Effector CD4-positive, alpha-beta T cell (primary cell): ENCODE data around the gene ZNF22.
A peak's percentile ranks its signal among the peaks of the same experiment; 100 is the strongest.

Experiments
- DNase-seq: peaks from one replicate; pipeline ENCODE4 v3.0.0-alpha.2; 2020

The ZNF22 gene

DNA sequence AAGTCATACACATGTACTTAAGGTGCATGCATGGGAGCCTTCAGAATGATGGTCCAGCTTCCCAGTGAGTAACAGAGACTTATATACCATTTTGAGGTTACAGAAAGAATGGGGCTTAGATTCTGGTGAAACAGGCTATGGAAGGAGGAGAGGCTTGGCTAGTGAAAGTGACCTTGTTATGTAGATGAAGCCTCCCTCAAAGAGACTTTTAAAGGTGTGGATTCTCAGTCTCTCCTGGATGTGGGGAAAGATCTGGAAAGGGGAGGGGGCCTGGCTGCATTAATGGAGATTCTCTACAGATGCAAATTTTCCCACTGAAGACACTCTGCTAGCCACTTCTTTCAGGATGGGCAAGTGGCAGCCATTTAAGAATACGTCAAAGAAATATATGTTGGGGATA, 35.6 kb upstream of the ZNF22 start:
- no peak for DNase-seq

DNA sequence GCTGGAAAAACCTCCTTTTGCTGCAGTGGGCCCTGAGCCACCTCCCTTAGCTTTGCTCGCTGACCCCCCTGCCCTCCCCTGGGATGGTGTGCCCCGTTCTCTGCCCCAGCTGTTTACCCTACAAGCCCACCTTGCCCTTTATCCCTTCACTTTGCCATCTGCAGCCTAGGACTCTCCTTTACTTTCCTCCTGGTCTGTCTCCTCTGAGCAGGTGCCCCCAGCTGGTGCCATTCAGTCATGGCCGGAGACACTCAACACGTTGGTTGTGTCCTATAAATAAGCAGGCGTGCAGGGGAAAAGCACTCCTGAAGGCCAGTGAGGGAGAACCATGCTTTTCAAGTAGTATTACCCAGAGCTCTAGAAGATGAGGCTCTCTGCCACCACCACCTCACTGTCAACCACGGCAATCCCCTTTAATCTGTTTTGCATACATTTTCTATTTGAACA, 35.0 kb upstream of the ZNF22 start:
- no peak for DNase-seq

GRCh38 chr10:44966129-44966815, 34.5 kb upstream of the ZNF22 start:
- no peak for DNase-seq

DNA sequence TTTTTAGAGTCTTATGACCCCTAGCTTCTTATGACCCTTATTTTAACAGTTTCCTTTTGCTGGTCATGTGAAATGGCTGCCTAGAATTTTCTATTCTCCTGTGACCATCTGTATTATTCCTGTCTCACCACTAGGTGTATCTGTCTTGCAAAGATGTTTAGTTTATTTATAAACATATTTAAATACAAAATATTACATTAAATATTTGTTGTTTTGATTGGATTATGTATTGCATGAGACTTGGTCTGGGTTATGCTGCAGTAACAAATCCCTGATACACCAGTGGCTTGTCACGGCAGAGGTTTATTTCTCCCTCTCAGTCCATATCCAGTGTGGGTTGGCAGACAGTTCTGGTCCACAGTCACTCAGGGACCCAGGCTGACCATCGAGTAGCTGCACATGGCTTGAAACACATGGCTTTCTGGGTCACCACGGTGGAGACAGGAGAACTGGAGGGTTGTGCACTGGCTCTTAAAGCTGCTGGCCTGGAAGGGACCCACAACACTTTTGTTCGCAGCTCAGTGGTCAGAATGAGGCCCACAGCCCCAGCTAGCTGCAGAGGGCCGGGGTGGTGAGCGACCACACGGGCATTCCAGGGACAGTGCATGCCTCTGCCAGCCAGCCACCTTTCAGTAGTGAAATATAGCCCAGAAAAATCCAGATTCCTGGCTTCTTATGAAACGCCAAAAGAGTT, 33.8 kb upstream of the ZNF22 start:
- DNase-seq, result no peak

GRCh38 chr10:44967616-44968015, 33.1 kb upstream of the ZNF22 start:
- DNase-seq, result no peak

GRCh38 chr10:44968091-44968490, 32.6 kb upstream of the ZNF22 start:
- no peak for DNase-seq

DNA sequence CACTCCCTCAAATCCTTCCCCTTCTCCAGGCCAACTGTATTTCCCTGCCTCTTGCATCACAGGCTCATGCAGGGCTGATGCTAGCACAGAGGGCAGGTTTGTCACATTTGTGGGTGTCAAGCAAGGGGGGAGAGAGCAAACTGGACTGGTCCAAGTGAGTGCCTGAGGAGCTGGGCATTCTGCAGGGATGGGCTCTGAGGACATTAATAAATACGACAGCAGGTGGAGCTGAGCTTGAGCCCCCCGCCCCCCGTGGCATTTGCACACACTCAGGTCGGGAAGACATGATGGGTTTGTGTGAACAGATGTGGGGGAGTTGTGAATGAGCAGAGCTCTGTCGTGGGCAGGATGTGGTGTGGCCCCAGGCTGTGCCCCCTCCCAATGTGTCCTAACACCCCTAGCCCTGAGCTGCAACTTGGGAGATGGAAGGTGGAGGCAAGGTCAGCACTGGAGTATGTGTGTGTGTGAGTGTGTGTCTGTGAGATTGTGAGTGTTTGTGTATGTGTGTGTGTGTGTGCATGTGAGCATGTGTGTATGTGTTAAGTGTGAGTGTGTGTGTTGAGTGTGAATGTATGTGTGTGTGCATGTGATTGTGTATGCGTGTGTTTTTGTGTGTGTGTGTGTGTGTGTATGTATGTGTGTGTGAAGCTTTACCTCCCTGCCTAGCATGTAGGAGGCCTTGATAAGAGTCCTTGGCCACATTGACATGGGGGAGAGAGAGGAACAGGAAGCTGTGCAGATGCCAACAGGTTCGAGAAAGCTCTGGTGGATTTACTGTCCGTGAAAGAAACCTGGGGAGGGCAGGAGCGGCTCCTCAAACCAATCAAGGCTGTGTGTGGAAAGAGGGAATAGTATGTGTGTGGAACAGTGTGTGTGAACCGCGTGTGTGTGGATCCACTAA, 32.0 kb upstream of the ZNF22 start:
- DNase-seq, result no peak

DNA sequence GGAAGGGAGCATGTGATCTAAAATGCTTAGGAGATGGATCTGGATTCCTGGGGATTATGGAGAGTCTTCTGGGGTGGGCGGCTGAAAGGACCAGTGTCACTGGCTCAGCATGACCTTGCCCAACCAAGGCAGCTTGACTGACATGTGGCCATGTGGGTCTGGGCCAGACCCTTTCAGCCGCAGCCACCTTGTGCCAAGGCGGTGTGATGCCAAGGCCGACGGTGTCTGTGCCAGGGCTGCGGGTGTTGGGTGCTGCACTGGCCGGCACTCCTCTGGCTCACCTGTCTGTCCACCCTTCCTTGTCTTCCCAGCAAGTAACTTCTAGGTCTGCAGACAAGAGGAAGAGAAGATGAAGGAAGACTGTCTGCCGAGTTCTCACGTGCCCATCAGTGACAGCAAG, 30.9 kb upstream of the ZNF22 start:
- no peak for DNase-seq

DNA sequence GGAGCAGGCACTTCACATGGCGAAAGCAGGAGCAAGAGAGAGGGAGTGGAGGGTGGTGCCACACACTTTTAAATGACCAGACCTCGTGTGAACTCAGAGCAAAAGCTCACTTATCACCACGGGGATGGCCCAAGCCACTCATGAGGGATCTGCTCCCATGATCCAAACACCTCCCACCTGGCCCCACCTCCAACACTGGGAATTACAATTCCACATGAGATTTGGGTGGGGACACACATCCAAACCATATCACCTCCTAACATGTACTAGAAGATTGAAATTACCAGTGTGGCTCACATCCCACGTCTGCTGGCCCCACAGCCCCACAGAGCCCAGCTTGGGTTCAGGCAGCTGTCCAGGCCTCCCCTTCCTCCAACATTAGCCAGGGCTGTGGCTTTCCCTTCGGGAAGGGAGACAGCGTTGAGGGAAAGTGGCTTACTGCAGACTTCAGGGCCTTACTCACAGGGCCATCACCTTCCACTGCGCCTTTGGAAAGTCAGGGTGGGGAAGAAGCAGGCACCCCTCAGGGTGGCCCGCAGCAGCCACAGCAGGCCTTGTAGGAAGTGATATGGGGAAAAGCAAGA, 29.8 kb upstream of the ZNF22 start:
- DNase-seq, result no peak

DNA sequence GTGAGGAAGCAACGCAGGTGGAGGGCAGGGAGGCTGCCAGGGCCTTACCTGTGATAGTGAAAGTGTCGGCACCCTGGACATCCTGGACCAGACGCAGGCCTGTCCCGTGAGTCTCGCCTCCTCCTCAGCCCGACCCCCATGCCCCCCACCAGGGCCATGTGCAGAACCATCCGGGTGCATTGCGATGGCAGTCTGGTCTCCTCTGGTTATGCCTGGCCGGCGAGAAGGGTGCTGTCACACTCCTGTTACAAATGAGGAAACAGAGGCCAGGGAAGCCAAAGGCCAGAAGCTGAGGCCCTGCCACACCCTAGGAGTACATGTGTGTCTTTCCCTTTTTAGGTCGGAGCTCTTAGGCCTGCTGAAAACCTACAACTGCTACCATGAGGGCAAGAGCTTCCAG, 29.3 kb upstream of the ZNF22 start:
- DNase-seq, result no peak

- DNase-seq, result no peak
These were observed 28.6 kb upstream of the ZNF22 start for GRCh38 chr10:44971935-44972757.

GRCh38 chr10:44972874-44973306, 27.8 kb upstream of the ZNF22 start:
- DNase-seq, result no peak

- no peak for DNase-seq
These were observed 27.2 kb upstream of the ZNF22 start for GRCh38 chr10:44973323-44974081.

- DNase-seq, result no peak
These were observed 26.6 kb upstream of the ZNF22 start for GRCh38 chr10:44974082-44974627.

DNA sequence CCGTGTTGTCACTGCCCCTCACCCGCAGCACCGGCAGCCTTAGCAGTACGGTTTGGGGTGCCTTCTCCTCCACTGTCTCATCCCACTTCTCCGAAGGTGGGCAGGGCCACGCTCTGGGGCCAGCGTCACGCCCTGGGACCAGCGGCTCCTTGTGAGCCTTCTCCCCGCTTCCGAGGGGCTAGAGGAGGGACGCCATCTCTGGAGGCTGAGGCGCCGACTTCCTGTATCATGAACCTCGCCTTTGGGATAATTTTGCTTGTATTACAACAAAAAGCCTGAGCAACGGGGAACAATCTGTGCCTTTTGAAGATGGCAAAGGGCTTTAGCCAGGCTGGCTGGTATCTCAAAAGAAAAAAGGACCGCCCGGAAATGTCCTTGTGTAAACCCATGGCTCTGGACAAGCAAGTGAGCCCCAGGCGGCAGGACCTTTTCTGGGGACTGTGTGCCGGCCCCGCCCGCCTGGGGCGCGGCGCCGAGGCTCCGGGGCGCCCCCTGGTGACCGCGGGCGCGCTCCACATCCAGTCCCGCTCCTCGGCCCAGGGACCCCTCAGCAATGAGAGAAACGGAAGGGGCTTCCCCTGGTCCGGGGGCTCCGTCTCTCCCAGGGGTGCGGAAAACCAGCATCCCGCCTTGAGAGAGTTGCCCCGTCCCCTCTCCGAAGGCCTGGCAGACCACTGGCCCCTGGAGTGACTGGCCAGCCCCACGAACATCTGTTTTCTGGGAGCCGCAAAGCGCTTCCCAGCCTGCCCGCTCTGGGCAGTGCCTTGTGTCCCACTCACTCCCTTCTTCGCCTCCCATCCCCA, 25.9 kb upstream of the ZNF22 start:
- DNase-seq, result peak; percentile 43

GRCh38 chr10:44975431-44976331, 25.0 kb upstream of the ZNF22 start:
- no peak for DNase-seq

- DNase-seq, result no peak
These were observed 24.1 kb upstream of the ZNF22 start for GRCh38 chr10:44976352-44977198.
